Measurements from ENCODE around the gene WFIKKN2.

- TF ChIP-seq ARNT (IDR thresholded peaks at IDR 0.05), result no peak
- no peak for TF ChIP-seq CTCF (CRISPR knock-in tag; IDR thresholded peaks at IDR 0.05)
- TF ChIP-seq ZKSCAN1 (IDR thresholded peaks at IDR 0.05; ENCODE audit: low read length), result no peak
- TF ChIP-seq BHLHE40 (IDR thresholded peaks at IDR 0.05; ENCODE audit: low read length), result no peak
- TF ChIP-seq ZNF235 (CRISPR knock-in tag; IDR thresholded peaks at IDR 0.05; ENCODE audit: borderline replicate concordance), result no peak
- TF ChIP-seq UBTF (CRISPR knock-in tag; IDR thresholded peaks at IDR 0.05), result no peak
- no peak for TF ChIP-seq TEF (CRISPR knock-in tag; IDR thresholded peaks at IDR 0.05)
- TF ChIP-seq ZNF766 (CRISPR knock-in tag; IDR thresholded peaks at IDR 0.05; ENCODE audit: borderline replicate concordance), result no peak
- no peak for TF ChIP-seq ZFP91 (CRISPR knock-in tag; IDR thresholded peaks at IDR 0.05; ENCODE audit: borderline replicate concordance)
- no peak for TF ChIP-seq ZEB1 (IDR thresholded peaks at IDR 0.05; ENCODE audit: insufficient replicate concordance, low read depth)
- TF ChIP-seq ZNF274 (CRISPR knock-in tag; IDR thresholded peaks at IDR 0.05), result no peak
- TF ChIP-seq EP300 (IDR thresholded peaks at IDR 0.05; ENCODE audit: low read depth in 2 of 2, low read length in 2 of 2), result no peak
- no peak for TF ChIP-seq EP300 (CRISPR knock-in tag; IDR thresholded peaks at IDR 0.05; ENCODE audit: borderline replicate concordance)
- TF ChIP-seq DZIP1 (CRISPR knock-in tag; IDR thresholded peaks at IDR 0.05), result no peak
Observed at GRCh38 chr17:50835301-50836234, at the start of gene WFIKKN2.
